IPS-NIHi7 (cell line): ENCODE measurements around the gene MAP4K4.

ENCODE experiments used
- DNase-seq: peaks from one replicate; pipeline ENCODE4 v3.0.0; 2012; ENCODE audit warnings: mixed read lengths; ENCODE audit errors: extremely low spot score

The MAP4K4 gene

DNA sequence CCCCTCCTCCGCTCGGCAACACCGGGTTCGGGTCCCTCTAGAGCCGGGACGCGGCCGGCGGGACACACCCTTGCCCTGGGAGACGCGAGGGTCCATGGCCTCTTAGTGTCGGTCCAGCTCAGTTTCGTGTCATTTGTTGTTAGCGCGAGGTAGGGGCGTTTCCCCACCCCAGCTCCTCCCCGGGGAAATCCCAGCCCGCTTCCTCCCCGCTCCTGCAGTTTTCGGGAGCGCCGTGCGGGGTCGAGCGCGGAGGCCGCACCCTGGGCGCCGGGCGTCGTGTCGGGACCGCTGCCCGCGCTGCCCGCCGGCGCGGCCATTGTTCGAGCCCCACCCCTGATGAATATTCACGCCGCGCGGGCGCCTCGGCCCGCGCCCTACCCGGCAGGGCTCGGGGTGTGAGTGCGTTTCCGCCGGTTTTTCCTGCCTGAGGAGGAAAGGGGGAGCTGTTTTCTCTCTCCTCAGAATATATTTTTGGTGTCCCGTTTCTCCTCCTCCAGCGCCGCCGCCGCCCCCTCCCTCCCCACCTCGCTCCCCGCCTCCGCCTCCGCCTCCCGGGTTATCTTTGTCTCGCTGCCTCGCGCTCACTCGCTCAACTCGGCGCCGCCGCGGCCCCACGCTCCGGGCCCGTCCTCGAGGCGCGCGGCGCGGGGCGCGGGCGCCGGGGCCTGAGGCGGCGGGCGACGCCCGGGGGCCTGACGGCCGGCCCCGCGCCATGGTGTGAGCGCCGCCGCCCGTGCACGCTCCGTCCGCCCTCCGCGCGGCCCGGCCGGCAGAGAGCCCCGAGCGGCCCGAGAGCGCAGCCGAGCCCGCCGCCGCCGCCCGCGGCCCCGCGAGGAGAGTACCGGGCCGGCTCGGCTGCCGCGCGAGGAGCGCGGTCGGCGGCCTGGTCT, at the start of gene MAP4K4:
Gene MAP4K4 (plus strand): TSS at position 584 of the 890 bp plus-strand sequence. CDS start 374 bp downstream, outside the sequence.
- DNase-seq = peak; percentile 76

DNA sequence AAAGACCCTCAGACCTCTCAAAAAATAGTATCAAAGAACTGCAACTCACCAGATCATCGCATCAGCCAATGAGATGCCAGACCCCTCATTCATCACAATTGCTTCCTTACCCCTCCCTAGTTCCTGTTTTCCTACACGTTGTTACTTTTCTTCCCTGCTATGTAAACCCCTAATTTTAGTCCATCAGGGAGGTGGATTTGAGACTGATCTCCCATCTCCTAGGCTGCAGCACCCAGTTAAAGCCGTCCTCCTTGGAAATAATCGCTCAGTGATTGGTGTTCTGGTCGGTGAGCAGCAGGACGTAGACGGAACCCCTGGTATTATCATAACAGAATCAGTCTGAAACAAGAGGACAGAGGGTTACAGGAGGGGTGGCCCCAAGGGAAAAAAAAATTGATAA, 44.0 kb upstream of the MAP4K4 start:
- DNase-seq = no peak

DNA sequence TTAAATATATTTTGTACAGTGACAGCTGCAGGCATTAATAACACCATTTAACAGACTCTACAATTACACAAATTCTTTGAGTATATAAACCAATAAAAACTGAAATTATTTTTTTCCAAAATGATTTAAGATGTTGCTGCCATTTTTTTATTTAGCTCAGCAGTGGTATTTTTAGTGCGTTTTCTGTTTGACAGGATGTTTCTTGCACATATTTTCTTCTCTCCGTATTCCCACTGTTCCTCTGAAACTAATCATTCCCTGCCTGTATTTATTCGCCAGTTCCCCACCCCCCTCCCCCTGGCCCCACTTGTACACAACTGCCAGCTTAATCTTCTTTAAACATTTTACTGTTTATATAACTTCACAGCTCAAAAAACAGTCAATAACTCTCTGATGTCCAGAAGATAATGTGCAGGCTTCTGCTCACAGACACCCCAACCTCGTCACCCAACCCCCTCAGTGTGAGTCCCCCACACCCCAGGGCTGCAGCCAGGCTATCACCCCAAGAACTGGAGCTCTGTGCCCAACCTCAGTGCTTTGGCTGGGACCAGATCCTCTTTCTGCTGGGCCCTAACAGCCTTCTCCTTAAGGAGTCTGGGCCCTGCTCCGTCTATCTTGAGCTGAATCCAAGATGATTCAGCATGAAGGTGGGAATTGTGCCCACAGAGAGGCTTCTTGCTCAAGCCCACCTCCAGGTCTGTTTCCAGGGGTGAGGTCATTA, 41.6 kb upstream of the MAP4K4 start:
- no peak for DNase-seq

DNA sequence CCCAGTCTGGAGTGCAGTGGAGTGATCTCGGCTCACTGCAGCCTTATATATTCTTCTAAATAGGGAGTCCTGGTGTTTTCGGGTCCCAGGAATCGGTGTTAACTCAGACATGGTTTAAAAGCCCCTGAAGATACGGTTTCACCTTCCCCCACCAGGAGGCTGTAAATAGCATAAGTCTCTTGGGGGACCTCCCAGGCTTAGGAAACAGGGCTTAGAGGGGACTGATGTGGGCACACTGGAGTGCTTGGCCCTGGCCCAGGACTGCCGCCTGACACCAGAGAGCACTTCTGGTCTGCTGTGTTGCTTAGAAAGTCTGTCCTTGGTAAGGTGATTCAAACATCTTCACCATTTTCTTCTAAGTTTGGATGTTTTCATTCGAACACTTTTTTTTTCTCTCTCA, 39.7 kb upstream of the MAP4K4 start:
- DNase-seq = no peak

DNA sequence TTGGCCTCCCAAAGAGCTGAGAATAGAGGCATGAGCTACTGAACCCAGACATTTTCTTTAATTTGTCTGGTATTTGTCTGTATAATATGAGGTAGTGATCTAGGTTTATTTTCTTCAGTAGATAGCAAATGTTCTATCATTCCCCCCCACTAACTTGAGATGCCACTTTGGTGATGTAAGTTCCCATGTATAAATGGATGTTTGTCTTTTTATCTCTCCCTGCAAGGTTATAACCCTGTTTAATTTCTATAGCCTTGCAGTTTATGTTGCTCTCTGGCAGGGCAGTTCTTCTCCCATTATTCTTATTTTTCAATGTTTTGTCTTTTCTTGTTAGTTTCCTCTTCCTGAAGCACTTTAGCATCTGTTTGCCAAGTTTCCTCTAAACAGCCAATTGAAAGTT, 39.1 kb upstream of the MAP4K4 start:
- DNase-seq = no peak

DNA sequence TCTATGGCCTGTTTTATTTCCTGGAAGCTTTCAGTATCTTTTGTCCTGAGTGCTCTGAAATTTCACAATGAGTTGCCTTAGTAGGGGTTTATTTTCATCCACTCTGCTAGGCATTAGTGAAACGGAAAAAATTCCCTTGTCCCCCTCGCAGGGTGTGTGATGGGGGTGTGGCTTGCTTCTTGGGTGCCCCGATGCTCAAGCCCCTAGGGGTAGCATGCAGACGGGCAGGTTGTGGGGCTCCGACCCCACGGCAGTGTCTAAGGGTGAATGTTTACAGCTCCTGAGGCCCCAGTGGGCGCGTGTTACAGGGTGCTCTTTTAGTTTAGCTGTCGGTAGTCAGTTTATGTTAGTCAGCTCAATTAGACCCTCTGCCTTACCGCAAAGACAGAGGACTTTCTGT, 32.2 kb upstream of the MAP4K4 start:
- no peak for DNase-seq

DNA sequence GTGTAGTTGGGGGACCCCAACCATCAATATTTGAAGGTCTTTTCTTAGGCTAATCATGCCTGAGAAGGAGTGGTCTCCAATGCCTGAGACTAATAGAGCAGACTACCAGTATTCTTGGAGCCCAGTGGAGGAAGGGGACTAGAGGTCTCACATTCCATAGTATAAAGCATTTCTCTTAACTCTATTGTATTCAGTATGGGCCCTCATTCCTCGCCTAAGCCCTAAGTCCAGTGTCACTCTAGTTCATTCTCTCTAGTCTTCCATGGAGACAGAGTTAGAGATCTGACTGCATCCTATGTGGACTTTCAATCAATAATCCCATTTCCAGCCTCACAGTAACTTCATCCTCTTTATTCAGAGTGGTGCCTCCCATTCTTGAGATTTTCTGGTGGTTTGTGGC, 29.7 kb upstream of the MAP4K4 start:
- DNase-seq = no peak

DNA sequence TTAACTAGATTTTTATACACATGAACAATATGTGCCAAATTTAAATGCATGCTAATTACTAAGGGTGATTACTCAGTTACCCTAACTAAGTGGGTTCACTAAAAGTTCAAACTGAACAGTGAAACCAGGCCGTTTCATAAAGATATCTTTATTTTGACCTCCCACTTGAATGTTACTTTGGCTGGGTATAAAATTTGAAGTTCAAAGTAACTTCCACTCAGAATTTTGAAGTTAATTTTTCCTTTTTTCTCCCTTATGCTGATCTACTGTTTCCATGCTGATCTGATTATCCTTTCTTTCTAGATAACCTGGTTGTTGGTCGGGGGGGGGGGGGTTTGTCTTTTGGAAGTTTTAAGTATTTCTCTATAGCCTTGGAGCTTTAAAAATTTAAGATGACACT, 25.5 kb upstream of the MAP4K4 start:
- DNase-seq = no peak

DNA sequence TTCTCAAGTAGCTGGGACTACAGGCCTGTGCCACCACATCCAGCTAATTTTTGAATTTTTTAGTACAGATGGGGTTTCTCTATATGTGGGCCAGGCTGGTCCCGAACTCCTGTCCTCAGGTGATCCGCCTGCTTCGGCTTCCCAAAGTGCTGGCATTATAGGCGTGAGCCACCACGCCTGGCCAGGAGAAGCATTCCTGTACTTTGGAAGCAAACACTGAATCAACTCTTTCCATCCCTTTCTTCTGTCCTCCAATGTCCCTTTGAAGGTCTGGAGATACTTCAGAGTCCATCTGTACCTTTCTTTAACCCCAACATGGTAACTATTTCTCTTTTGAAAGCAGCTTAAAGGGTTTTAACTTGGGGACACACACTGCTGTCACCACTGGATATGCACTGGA, 23.6 kb upstream of the MAP4K4 start:
- DNase-seq = no peak

DNA sequence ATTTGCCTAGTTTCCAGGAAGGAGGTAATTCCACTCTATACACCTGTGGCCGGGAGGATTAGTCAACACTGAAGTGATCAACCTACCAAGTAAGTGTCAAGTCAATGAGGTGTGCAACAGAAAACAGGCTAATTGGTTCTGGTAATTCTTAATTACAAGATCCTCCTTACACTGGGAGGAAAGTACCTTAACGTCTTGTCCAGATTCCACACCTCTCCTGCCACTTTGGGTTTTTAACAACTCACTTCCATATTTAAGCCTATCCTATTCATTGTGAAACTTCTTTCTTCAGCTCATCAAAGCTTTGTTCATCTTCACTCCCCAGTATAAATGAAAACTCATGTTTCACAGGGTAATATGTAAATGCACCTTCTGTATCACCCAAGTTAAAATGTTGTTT, 22.0 kb upstream of the MAP4K4 start:
- DNase-seq = no peak

DNA sequence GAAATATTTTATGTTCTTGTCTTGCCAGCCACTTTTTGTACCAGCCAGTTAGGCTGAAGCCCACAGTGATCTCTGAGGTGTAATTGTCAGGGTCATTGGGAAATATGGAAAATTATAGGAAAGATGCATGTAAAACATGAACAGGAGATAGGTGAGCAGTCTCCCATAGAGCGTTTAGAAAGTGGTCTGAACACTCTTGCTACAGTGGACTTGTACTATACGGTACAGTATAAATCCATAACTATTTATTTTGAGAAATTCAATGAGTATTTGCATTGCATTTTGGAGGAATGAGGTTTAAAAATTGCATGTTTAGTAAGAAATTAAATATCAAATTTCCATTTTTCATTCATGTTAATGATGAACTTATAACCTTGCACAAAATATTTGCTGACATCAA, 20.8 kb upstream of the MAP4K4 start:
- DNase-seq = no peak

DNA sequence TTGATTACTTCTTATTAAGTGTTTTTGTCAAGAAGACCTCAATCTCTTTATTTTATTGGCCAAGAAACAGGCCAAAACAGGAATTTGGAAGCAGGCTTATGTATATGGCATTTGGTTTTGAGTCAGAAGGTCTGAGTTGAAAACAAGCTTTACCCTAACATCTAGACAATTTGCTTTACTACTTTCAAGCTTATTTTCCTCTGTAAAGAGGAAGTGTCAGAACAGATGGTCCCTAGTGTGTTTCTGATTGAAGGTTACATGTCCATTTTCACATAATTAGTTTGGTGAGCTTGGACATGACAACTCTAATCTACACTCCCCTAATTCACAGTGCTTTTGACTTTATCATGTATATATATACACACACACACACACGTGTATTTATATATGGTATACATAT, 19.8 kb upstream of the MAP4K4 start:
- no peak for DNase-seq

DNA sequence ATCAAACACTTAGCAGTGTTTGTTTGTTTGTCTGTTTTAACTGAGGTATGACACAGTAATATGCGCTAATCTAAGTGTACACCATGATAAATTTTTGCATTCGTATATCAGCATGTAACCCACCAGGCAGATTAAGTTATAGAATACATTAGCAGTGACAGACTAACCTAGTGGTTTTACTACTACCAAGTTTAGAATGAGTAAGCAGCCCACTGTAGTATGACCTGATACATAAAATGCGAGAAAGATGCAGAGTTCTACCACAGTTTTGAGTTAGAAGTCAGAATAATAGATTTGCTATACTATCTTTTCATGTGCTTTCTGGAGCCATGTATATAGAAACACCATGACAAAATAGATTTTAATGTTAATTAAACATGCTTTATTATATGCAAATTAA, 19.1 kb upstream of the MAP4K4 start:
- DNase-seq = no peak

DNA sequence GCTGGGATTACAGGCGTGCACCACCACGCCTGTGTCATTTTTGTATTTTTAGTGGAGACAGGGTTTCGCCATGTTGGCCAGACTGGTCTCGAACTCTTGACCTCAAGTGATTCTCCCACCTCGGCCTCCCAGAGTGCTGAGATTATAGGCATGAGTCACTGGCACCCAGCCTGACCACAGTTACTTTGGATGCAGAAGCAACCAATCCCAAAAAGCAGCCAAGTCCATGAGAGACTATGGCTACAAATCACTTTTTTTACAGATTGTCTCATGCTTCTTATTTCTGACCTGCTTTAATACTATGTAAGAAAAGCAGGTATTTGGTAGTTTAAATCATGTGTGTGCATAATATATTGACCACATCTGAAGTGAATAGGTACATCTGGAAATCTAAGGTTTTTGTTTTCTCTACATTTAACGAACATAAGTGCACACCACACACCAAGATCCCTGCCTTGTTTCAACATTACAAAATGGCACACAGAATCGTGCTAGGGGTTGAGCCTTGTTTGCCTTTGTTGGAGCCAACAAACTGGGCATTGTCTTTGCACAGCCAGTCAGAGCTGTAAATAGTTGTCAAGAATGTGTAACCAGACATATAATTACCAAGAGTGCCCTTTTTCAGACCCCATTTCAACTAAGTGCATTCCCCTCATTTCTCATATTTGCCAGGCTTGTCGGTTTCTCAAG, 18.3 kb upstream of the MAP4K4 start:
- DNase-seq = no peak

DNA sequence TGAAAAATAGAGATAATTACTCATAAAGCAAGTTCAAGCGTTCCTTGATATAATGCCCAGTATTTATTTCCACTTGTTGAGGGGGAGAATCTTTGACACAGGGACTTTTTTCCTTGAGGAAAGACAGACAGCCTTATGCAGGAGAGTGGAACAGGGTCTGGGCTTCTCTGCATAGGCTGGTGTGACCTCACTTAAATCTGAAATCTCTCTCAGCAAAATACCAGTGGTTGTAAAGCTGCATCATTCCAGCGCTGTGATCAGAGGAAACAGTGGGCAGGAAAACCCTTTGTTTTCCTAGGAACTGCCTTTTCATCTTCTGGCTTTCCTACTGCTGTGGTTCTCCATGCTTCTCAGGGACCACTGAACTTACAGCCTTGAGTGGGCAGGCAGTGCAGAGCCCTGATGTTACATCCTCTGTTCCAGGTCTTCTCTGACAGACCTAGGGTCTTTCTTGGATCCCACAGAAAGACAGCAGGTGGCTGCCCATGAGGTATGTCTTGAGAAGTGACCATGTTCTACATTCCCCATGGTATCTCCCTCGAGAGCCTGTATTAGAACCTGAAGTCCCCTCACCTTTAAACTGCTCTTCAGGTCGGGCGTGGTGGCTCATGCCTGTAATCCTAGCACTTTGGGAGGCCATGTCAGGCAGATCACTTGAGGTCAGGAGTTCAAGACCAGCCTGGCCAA, 17.6 kb upstream of the MAP4K4 start:
- no peak for DNase-seq

DNA sequence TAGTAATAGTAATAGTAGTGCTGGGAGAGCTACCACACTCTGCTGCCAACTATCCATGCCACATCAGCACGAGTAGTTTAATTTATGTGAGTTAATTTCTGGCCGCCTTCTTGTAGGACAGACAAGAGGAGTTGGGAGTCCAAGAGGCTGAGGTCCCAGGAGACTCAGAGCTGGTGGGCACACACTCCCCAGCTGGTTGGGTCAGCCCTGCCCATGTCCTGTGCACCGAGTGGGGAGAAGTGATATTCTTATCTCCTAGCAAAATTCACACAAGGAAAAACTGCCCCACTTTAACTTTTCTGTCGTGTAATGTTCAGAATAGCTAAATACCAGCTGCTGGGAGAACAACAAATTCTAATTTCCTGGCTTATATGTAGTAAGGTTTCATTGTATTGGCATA, 15.2 kb upstream of the MAP4K4 start:
- DNase-seq = no peak

DNA sequence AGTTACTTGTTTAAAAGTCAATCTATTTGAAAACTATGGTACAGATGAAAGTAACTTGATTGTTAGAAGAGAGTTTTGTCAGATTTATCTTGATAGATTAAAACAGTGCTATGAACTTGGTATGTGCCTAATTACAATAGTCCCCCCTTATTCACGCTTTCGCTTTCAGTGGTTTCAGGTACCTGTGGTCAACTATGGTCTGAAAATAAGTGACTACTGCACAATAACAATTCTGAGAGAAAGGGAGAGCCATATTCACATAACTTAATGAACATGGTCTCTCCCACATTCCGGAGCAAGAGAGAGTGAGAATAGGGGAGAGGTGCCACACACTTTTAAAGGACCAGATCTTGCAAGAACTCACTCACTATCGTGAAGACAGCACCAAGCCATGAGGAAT, 13.2 kb upstream of the MAP4K4 start:
- no peak for DNase-seq

DNA sequence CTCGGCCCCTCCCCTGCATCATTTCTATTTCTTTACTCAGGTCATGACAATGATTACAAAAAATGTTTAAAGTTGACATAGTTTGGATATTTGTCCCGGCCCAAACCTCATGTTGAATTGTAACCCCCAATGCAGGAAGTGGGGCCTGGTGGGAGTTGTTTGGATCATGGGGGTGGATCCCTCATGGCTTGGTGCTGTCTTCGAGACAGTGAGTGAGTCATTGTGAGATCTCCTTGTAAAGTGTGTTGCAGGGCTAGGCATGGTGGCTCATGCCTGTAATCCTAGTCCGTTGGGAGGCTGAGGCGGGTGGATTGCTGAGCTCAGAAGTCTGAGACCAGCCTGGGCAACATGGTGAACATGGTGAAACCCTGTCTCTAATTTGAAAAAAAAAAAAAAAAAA, 9.2 kb upstream of the MAP4K4 start:
- DNase-seq = no peak

DNA sequence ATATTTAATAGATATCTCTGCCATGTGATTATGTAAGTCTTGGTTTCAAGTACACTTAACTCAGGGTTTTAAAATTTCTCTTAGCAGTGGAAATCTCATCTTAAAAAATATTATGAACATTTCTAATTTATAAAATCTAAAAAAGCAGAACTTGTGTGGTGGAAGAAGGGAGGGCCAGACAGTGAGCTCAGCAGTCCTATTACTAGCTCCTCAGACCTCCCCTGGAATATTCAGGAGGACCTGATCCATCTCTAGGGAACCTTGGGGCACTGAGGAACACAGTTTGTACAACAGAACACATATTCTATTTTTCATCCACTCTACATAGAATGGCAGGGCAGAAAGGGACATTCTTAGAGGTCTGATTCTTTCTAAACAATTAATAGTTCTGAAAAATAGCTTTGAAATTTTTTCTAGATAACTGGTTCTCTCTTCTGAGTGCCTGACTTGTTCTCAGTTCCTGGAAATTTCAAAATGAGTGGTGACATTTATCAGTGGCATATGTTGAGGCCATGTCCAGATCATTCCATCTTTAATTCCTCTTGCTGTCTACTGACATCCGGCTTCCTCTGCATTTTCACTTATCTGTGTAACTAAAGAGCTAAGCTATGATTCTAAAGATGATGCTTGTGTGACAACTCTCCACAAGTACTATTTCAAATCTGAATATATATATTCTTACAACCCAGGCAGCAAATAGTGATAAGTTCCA, 8.2 kb upstream of the MAP4K4 start:
- no peak for DNase-seq

DNA sequence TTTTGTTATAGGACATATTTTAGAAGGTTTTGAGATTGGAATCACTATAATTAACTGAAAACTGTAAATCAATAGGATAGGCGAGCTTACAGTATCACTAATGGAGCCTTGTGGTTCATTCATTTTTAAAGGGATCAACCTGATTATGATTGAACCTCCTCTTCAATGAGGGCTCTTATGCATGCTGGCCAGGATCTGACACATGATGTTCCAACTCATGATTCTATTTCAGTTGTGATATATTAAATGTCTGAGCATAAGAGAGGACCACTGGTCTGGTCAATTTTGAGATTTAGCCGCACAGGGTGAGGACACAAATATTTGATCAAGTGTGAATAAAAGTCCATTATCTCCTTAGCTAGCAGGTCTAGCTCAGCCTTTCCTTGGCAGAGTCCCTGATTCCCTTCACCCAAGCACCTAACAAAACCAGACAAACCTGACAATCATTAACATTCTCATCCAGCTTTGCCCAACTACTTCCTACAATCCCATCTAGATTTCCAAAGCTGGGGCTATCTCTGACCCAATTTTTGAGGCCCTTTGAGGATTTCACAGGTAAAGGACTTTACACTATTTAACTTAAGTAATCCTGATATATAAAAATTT, 6.9 kb upstream of the MAP4K4 start:
- no peak for DNase-seq

DNA sequence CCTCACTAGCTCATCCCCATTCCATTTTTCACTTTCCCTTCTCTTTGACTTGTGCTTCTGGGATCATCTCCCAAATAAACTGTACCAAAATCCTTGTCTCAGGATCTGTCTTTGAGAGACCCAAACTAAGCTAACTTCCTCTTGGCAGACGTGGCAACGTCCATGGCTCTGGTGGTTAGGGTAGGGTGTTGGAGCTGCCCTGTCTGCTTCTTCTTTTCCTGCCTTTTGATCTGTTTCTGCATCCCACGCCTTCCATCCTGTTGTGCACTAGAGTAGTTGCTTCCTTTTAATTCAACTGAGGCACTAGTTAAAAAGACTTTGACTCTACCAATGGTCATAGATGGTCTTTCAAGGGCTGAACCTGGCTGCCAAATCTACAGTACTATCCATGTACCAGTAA, 5.5 kb upstream of the MAP4K4 start:
- DNase-seq = no peak
